ENCODE measurements around the gene PSMB7.

GRCh38 chr9:124334568-124335319 lies 80.5 kb downstream of the PSMB7 start:
- TF ChIP-seq RXRA (IDR thresholded peaks at IDR 0.05; ENCODE audit: borderline replicate concordance, low read depth) (no peak), CTCF (IDR thresholded peaks at IDR 0.05) (no peak), POLR2AphosphoS5 (IDR thresholded peaks at IDR 0.05; ENCODE audit: low read depth, low read length) (no peak), FOXM1 (IDR thresholded peaks at IDR 0.05; ENCODE audit: low read depth) (no peak)
